Endometrial microvascular endothelial cells (primary cell): Measurements from ENCODE around the gene TRIM75. TPM values are rescaled to one million over a fixed set of nuclear protein-coding genes. Genes with fewer than 3 reads are reported as not detected.
"Not testable (repeated sequence)": the region's sequence is repeated elsewhere in the genome, so short reads cannot be mapped to it uniquely, and the experiment has no call there.

Experiments
- in situ Hi-C: cut with HindIII; loops from 2 replicates; pipeline ENCODE4 v1.10.0; 2017; ENCODE audit warnings: low sequenced_read_pairs, low pct_unique_long_range_greater_than_20kb; ENCODE audit errors: inconsistent ontology term
- total RNA-seq: library from RNA; depleted of rRNA; stranded (reverse); fragments of >200 nt; gene quantifications from one replicate; pipeline ENCODE4 v1.2.3, GENCODE V29; 2015; ENCODE audit errors: inconsistent ontology term

The TRIM75 gene
- total RNA-seq: not detected

DNA sequence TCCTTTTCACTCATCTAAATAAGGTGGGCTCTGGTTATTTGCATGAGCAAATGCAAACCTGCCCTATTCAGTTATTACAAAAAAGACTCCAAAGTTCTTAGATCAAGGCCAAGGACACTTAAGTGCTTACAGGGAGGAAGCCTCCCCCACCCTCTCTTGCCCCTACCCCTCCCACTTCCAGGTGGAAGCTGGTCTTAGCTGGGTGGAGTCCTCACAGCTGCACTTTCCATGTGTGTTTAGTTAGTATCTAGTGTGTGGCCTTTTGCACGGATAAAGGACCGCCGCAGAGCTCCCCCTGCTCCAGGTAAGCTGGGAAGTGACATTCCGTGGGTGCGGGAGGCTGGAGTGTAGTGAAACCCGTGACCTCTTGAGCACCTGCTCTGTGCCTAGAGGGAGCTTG is at the start of gene TRIM75:
TSS of gene TRIM75 (plus strand) at position 222 of the 400 bp plus-strand sequence. CDS start 5,282 bp downstream, outside the sequence.
- in situ Hi-C loops: no loop called here

DNA sequence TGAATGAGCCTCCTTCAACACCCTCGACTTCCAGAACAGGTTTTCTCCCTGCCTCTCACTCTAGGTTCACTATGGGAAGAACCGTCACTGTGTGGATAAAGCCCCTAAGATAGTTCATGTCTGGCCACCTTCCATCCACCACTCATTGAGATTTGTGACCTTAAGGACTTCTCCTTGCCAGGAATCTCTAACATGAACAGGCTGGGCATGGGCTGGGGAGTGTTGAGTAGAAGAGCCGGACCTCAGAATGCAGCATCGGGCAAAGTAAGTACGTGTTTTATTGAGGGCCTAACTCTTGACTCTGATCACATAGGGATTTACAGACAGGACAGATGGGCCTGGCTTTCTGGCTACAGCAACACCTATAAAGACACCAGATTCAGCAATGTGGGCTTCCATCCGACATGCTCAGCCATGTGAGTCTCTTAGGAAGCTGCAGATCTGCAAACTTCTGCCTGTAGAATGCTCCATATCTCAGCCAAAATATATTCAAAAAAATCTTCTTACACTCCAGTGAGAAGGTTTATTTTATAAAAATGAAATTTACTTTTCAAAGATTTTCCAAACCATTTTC is 48.2 kb upstream of the TRIM75 start:
- in situ Hi-C loops: no loop called here

DNA sequence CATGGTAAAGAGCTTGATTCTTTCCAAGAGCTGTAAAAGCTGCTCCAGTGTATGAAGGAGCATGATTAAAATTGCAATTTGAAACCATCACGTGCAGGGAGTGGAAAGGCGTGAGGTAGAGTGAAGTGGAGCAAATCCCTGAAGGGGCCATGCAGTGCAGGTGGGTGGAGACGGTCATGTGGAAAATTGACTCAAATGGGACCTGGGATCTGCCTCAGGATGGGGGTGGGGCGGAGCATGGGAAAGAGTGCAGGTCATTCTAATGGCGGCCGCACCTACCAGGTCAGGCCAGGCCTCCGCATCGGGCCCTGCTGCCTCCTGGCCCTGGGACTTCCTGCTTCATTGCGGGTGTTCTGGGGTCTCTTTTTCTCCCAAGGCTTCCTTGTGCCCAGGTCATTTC is 47.2 kb upstream of the TRIM75 start:
- in situ Hi-C loops: no loop called here

DNA sequence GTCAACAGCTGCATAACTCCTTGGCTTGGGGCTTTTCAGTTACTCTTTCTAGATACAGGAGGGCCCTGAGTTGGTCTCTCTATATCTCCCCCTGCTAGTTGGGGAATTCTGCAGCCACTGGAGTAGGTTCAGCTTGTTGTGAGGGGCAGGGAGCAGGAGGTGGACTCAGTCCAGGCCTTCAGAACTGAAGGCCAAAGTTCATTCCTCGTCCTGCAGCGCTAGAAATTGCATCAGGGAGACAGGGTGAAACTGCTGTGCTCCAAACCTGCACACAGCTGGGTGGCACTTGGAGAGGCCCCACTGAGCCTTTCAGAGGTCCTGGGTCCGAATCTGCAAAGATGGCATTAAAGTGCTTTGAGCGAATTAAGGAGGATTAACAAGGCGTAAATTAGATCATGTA is 46.8 kb upstream of the TRIM75 start:
- in situ Hi-C loops: no loop called here

DNA sequence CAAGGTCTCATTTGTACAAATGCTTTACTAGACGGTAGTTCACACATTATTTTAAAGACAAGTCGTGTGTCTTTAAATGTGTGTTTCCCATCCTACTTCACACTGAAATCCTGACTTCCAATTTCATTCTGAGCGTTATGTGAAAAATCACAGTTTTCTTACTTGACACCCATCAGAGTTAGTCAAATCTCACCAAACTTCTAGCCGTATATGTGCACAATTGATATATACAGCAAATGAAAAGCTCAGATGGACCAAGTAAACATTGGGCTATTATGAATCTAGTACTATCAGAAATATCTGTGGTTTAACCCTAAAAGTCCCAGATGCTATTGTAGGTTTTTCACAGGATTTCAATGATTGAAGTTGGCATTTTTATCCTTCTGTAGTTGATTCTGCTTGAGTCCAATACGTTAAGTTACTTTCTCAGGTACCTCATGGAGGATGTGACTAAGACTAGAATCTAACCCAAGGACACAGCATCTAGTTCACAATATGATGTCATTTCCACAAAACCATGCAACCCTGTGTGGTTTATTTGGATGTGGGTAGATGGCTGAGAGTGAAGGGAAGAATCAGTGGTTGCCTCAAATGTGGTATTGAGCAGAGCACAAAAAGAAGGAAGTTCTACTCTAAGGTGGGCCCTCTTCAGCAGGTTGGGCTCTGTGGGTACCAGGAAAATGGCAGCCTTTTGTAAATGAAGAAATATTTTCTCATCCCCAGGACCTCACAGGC is 44.0 kb upstream of the TRIM75 start:
- in situ Hi-C loops: no loop called here

DNA sequence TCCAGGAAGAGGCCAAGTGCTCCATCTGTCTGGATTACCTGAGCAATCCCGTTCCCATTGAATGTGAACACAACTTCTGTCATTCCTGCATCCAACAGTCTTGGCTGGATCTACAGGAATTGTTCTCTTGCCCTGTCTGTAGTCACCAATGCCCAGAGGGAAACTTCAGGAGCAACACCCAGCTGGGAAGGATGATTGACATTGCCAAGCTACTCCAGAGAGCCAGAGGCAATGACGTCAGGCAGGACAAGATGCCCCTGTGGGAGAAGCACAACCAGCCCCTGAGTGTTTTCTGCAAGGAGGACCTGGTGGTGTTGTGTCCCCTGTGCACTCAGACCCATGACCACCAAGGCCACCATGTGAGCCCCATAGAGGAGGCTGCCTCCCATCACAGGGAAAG is 43.2 kb upstream of the TRIM75 start:
- in situ Hi-C loops: no loop called here

DNA sequence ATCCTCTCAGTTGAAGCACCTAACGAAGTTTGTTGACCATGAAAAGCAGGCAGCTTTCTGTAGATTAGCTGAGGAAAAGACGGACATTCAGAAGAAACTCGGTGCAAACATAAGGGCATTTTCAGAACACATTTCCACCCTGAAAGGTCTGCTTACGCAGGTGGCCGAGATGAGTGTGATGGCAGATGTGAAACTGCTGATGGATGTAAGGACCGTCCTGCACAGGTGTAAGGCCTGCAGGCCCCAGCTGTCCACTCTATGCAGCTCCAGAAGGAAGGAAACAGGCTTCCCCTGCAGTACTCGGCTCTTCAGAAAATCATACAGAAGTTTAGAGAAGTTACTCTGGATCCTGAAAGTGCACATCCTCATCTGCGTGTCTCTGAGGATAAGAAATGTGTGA is 42.7 kb upstream of the TRIM75 start:
- in situ Hi-C loops: no loop called here

DNA sequence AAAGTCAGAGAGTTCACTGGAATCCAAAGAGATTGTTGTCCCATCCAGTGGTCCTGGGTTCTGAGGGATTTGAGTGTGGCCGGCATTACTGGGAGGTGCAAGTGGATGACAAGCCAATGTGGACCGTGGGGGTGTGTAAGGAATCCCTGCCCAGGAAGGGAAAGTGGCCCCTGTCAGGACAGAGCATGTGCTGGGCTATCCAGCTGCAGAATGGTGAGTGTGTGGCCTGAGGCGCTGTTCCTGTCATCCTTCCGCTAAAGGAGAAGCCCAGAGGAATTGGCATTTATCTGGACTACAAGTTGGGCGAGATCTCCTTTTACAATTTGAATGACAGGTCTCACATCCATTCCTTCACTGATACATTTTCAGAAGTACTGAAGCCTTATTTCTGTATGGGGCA is 42.3 kb upstream of the TRIM75 start:
- in situ Hi-C loops: no loop called here

DNA sequence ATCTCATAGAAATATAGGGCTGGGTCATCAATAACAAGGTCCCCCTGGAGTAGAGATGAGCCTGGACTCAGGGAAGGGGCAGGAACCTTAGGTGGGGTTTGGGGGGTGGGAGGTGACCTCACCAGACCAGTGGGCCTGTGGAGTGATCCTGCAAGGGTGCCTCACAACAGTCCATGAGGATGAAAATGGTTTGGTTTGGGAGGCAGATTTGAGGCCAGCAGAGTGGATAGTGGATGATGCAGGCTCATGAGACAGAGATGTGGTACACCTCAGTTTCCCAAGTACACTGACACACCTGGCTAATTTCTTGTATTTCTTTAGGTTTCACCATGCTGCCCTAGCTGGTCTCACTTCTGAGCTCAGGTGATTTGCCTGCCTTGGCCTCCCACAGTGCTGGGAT is 40.0 kb upstream of the TRIM75 start:
- in situ Hi-C loops: no loop called here

DNA sequence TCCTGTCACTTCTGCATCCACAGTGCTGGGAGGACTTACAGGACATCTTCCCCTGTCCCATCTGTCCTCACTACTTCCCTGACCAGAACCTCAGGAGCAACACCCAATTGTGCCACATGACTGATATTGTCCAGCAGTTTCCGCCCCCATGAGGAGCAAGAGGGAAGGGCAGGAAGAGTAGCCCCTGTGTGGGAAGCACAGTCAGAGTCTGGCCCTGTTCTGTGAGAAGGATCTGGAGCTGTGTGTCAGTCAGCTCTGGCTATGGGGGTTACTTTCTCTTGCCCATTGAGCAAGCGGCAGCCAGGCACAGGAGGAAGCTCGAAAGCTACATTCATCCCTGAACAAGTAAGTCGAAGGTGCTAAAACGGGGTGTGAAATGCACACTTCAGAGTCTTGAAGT is 36.7 kb upstream of the TRIM75 start:
- in situ Hi-C loops: no loop called here

DNA sequence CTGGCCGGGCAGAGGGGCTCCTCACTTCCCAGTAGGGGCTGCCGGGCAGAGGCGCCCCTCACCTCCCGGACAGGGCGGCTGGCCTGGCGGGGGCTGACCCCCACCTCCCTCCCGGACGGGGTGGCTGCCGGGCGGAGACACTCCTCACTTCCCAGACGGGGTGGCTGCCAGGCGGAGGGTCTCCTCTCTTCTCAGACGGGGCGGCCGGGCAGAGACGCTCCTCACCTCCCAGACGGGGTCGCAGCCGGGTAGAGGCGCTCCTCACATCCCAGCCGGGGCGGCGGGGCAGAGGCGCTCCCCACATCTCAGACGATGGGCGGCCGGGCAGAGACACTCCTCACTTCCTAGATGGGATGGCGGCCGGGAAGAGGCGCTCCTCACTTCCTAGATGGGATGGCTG is 33.7 kb upstream of the TRIM75 start:
- in situ Hi-C loops: not testable (repeated sequence)

DNA sequence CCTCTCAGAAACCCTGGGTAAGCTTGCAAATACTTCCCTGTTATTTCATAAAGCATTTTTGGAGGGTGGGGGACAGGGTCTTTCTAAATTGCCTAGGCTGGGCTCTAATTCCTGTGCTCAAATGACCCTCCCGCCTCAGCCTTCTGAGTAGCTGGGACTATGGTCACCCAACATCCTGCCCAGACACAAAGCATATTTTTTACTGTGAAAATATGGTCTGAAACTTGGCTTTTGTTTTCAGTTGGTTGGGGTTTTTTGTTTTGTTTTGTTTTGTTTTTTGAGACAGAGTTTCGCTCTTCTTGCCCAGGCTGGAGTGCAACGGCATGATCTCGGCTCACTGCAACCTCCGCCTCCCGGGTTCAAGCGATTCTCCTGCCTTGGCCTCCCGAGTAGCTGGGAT is 27.9 kb upstream of the TRIM75 start:
- in situ Hi-C loops: not testable (repeated sequence)

DNA sequence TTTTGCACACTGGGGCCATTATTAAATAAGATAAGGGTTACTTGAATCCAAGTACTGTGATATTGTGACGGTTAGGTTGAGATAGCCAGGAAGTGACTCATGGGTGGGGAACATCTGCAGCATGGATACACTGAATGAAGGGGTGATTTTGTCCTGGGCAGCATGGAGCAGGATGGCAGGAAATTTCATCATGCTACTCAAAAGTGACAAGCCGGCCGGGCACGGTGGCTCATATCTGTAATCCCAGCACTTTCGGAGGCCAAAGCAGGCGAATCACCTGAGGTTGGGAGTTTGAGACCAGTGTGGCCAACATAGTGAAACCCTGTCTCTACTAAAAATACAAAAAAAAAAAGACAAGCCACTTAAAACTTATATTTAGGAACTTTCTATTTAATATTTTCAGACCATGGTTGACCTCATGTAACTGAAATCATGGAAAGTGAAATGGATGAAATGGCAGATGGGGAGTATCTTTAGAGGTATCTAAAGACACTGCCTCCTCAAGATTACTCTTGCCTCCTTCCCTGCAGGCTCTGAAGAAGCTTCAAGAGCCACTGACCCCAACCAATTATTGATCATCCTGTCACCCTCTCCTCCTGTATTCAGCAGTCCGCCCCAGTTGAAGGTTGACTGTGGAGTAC is 25.8 kb upstream of the TRIM75 start:
- in situ Hi-C loops: no loop called here

DNA sequence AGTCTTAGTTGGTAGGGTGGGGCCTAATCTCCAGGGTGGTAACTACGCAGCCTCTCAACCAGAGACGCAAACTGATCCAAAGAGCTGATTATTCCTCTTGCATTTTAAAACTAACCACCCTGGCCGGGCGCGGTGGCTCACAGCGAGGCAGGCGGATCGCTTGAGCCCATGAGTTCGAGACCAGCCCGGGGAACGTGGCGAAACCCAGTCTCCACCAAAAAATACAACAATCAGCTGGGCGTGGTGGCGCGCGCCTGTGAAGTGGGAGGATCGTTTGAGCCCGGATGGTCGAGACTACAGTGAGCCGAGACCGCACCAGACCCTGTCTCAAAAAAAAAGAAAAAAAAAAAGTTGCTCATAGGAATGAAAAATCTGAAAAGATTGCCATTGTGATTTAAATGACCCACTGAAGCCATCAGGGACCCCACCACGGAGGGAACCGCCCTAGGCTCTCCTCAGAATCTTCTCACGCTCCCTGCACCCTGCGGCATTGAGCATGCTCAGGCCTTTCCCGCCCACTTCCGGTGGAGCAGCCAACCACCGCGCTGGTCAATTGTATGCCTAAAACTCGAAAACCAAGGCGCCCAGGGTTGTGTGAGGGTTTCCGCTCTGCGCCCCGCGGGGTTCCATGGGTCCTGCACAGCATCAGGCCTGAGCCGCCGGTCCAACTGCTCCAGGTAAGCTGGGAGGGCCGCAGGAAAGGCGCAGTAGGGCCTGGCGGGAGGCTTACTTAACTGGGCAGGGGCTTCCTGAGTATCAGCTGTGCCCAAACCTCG is 22.0 kb upstream of the TRIM75 start, which contains the start of gene TRIM60:
TSS of gene TRIM60 (plus strand) at position 564 of the 776 bp plus-strand sequence. CDS start 8,074 bp downstream, outside the sequence.
- in situ Hi-C loops: no loop called here

DNA sequence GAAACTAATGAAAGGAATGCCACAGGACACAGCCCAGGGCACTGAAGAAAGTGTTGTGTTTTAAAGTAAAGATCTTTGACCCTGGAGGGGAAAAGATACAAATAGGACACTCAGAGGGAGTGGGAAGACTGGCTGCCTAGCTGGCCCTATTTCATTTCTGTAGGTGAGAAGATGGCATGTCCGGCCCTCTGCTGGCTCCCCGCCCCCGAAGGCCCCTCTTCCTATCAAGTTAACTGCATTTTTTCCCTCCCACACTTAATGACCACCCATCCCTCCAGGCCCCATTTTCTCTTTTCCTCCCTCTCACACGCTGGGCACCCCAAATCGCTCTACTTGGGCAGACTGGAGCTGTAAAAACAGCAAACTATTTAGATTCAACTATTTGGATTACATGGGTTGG is 5.5 kb upstream of the TRIM75 start:
- in situ Hi-C loops: no loop called here

DNA sequence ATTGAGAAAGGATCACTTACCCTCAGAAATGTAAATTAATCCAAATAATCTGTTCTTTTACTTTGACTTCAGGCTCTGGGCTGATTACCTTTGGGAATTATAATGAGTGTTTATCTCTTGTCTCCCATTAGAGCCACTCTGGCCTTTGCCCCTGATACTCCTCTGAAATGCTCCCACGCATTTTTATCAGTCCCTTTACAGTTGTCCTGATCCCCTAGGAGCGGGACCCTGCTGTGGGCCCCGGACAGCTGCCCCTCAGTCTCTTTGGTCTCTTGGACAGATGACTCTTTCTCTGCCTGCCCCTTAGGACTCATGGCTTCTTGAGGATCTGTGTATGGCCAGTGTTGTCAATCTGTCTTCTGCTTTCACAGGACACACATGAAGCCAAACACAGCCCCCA is 1.0 kb upstream of the TRIM75 start:
- in situ Hi-C loops: no loop called here

DNA sequence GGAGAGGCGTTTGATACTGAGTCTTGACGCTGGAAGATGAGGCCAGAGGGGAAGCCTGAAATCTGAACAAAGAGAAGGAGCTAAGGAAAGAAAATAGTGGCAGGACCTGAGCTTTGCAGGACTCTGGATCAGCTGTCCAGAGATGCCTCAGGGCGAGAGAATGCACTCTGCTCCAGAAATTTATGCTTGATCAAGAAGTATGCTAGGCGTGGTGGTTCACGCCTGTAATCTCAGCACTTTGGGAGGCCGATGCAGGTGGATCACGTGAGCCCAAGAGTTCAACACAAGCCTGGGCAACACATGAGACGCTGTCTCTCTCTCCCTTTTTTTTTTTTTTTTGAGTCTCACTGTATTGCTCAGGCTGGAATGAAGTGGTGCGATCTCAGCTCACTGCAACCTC is 1.9 kb downstream of the TRIM75 start:
- in situ Hi-C loops: no loop called here

DNA sequence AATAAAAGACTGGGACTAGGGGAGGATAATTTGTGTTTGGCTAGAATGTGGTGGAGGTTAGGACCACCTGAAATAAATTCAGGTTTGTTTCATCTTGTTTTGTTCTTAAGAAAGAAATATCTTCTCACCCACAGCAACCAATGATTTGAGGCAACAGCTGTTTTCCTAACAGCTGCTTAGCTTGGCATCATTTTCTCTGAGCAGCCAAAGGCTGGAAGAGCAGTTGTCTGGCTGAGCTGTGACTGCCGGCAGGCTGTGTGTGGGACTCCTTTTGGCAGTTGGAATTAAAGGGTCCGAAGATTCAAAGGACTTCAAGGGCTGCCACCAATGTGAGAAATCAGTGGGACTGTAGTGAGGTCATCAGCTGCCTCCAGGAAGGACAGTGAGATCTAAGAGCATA is 5.0 kb downstream of the TRIM75 start:
- in situ Hi-C loops: no loop called here

DNA sequence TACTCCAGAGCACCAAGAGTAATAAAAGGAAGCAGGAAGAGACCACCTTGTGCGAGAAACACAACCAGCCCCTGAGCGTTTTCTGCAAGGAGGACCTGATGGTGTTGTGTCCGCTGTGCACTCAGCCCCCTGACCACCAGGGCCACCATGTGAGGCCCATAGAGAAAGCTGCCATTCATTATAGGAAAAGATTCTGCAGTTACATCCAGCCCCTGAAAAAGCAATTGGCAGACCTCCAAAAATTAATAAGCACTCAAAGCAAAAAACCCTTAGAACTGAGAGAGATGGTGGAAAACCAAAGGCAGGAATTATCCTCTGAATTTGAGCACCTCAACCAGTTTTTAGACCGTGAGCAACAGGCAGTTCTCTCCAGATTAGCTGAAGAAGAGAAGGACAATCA is 5.7 kb downstream of the TRIM75 start:
- in situ Hi-C loops: no loop called here

DNA sequence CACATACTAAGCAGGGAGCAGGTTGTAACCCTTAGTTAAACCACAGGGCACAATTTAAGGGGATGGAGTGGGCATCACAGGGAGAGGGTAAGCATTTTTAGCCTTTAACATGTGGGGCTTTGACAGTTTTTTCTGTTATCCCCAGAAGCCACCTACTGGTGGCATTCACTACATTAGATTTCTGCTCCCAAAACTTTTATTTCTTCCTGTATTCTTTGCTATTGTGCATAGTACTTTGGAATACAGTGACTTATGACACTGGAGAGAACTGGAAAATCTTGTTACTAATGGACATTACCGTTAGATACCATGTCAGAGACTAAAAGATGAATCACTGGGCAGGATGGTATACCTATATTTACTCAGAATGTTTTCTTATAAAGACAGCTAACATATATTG is 7.3 kb downstream of the TRIM75 start:
- in situ Hi-C loops: no loop called here
